ENCODE data around the gene KCNMA1.

DNA sequence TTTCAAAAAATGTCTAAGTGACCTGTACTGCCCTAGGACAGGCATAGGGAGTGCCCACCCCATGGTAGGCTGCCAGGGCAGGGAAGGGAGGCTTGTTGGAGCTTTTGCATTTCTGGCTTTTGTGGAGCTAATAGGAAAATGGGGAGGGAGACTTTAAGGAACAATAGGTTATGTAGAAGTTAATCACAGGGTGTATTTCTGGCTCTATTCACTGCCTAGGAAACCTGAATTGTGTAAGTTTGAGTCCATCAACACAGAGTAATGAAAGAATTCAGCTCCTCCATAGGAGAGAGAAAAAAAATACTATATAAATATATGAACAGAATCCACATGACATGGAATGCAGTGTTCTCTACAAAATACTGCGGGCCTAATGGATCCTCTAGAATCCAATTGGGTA, 661.5 kb downstream of the KCNMA1 start:
- TF ChIP-seq, protein P1, sequence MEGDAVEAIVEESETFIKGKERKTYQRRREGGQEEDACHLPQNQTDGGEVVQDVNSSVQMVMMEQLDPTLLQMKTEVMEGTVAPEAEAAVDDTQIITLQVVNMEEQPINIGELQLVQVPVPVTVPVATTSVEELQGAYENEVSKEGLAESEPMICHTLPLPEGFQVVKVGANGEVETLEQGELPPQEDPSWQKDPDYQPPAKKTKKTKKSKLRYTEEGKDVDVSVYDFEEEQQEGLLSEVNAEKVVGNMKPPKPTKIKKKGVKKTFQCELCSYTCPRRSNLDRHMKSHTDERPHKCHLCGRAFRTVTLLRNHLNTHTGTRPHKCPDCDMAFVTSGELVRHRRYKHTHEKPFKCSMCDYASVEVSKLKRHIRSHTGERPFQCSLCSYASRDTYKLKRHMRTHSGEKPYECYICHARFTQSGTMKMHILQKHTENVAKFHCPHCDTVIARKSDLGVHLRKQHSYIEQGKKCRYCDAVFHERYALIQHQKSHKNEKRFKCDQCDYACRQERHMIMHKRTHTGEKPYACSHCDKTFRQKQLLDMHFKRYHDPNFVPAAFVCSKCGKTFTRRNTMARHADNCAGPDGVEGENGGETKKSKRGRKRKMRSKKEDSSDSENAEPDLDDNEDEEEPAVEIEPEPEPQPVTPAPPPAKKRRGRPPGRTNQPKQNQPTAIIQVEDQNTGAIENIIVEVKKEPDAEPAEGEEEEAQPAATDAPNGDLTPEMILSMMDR (IDR thresholded peaks at IDR 0.05) = no peak
- no peak for TF ChIP-seq POLR2A (IDR thresholded peaks at IDR 0.05)
- TF ChIP-seq POLR2AphosphoS5 (IDR thresholded peaks at IDR 0.05) = no peak
